Esophagus muscularis mucosa (tissue), 4 donors: Measurements from ENCODE around the gene GARIN5B. TPM values are rescaled to one million over a fixed set of nuclear protein-coding genes. Genes with fewer than 3 reads are reported as not detected.

Experiments used
- DNase-seq: peaks from one replicate; pipeline ENCODE4 v3.0.0-alpha.2; 2017; ENCODE audit errors: extremely low spot score
- H3K27ac ChIP-seq, 4 donors: fragments of 200-600 bp; sonication (generic); replicated peaks in 1 of 4; 1 replicate in 3 of 4; 2 replicates in 1 of 4; pipeline ENCODE4 v1.5.1; 2016 to 2019; ENCODE audit warnings: mild to moderate bottlenecking in 1 of 4
- H3K27me3 ChIP-seq, 4 donors: fragments of 200-600 bp; sonication (generic); one replicate each; pipeline versions ENCODE4 v1.5.1 to v1.6.0; 2016 to 2019
- H3K36me3 ChIP-seq, 4 donors: fragments of 200-600 bp; sonication (generic); one replicate each; pipeline ENCODE4 v1.5.1; 2016 to 2019
- H3K4me1 ChIP-seq, 4 donors: fragments of 200-600 bp; sonication (generic); one replicate each; pipeline ENCODE4 v1.5.1; 2016 to 2019
- H3K4me3 ChIP-seq, 4 donors: fragments of 200-600 bp; sonication (generic); 1 replicate in 2 of 4; 2 replicates in 2 of 4; pipeline ENCODE4 v1.5.1; 2016 to 2019; ENCODE audit warnings: mild to moderate bottlenecking in 4 of 4, moderate library complexity in 1 of 4
- H3K9me3 ChIP-seq, 4 donors: fragments of 200-600 bp; sonication (generic); 1 replicate in 3 of 4; 2 replicates in 1 of 4; pipeline ENCODE4 v1.5.1; 2016 to 2019
- EP300 ChIP-seq: sonication (generic); formaldehyde crosslinking; IDR thresholded peaks from one replicate; pipeline ENCODE4 v1.6.1; 2017; ENCODE audit warnings: antibody characterized with exemption
- POLR2A ChIP-seq: fragments of 450-650 bp; IDR thresholded peaks from one replicate; pipeline ENCODE4 v1.6.1; 2017; ENCODE audit warnings: antibody characterized with exemption, moderate library complexity, mild to moderate bottlenecking, low read depth
- POLR2AphosphoS5 ChIP-seq, 2 donors: sonication (generic); formaldehyde crosslinking; IDR thresholded peaks; one replicate each; pipeline ENCODE4 v1.6.1; 2017; ENCODE audit warnings: antibody characterized with exemption in 2 of 2
- whole genome bisulfite sequencing: methylation state at CpG from one replicate; pipeline ENCODE4 v1.1.5; 2018; 5-methylcytosine and 5-hydroxymethylcytosine counted together
- intact Hi-C: fragments of 100-400 bp; cut with DNase I; formaldehyde crosslinking; loops from one replicate; pipeline ENCODE4 v1.15.1; 2023
- total RNA-seq, 4 donors: library from RNA; depleted of rRNA; stranded (reverse); fragments of >200 nt; gene quantifications; one replicate each; pipeline versions ENCODE4 v1.1.0 to v1.2.1, GENCODE V29; 2016
- TF ChIP-seq, protein P1 (sequence below), 3 experiments: fragments of 200-600 bp in 2 of 3; fragments of 450-650 bp in 1 of 3; sonication (generic) in 2 of 3; IDR thresholded peaks; one replicate each; pipeline ENCODE4 v1.5.1; 2017 to 2019; ENCODE audit warnings: antibody characterized with exemption in 3 of 3, mild to moderate bottlenecking in 2 of 3, moderate library complexity in 1 of 3

Gene GARIN5B
- total RNA-seq, 4 donors from 2014 or later: not detected

DNA sequence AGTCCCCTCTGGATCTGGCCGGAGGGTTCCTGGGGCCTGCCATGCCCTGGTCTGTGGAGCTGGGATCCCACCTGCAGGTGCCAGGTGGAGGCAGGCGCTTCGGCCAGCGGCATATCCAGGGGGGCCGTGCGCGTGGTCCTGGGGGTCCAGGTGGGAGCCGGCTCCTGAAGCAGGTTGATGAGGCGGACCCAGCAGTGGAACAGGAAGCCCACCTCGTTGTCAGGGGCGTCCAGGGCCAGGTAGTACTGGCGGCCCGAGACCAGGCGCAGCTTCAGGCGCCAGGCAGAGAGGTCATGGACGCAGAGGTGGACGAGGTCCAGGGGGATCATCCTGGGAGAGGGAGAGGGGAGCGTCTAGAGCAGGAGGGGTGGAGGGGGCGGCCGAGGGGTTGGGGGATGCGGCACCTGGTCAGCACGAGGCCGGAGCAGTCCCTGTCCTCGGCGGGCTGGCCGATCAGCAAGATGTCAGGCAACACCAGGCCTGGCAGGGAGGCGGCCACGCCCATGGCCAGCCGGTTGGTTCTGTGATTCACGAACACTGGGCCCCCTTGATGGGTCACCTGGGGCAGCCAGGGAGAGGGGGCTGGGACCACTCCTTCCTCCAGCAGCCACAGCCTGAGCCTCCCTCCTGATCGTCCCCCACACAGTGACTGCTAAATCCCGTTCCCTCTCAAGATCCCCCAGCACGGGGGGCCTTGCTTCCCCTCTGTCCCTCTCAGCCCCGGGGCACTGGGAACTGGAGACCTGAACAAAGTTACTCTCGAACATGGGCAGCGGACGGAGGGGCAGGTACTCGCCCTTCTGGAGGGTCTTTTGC, 678 bp downstream of the GARIN5B start:
- no peak overlapping the region for H3K27ac ChIP-seq
- 80% methylated on average over 36 of the region's 38 CpGs for WGBS
- no peaks in the 10 kb centered on the region for H3K9me3 ChIP-seq
- no peaks in the 10 kb centered on the region for H3K36me3 ChIP-seq
- H3K4me3 ChIP-seq: no peak overlapping the region
- no peak for DNase-seq
- intact Hi-C loops: no loop called here
- peaks cover 0 to 59% (median 0%) of the 10 kb centered on the region in 4 donors for H3K27me3 ChIP-seq
- no peaks in the 10 kb centered on the region for H3K4me1 ChIP-seq
- TF ChIP-seq POLR2AphosphoS5 (IDR thresholded peaks at IDR 0.05) (no peak), POLR2A (no peak), EP300 (no peak)
- TF ChIP-seq, protein P1, sequence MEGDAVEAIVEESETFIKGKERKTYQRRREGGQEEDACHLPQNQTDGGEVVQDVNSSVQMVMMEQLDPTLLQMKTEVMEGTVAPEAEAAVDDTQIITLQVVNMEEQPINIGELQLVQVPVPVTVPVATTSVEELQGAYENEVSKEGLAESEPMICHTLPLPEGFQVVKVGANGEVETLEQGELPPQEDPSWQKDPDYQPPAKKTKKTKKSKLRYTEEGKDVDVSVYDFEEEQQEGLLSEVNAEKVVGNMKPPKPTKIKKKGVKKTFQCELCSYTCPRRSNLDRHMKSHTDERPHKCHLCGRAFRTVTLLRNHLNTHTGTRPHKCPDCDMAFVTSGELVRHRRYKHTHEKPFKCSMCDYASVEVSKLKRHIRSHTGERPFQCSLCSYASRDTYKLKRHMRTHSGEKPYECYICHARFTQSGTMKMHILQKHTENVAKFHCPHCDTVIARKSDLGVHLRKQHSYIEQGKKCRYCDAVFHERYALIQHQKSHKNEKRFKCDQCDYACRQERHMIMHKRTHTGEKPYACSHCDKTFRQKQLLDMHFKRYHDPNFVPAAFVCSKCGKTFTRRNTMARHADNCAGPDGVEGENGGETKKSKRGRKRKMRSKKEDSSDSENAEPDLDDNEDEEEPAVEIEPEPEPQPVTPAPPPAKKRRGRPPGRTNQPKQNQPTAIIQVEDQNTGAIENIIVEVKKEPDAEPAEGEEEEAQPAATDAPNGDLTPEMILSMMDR (IDR thresholded peaks at IDR 0.05): no peak

DNA sequence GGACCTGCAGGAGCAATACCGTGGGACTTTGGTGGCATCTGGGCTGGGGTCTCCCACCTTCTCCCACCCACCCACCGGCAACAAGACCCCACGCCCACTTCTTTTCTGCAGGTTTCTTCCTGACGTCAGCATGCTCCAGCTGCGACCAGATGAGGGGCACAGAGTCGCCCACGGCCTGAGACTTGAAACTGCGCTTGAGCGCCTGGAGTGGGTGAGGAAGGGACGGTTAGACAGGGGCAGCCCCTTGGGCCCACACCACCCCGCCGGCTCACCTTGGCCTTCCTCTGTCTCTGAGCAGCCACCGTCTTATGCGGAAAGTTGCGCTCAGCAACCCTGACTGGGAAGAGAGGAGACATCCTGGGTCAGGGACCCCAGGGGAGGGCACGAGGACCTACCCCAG, 2.2 kb downstream of the GARIN5B start:
- Histone ChIP-seq H3K9me3 (no peaks in the 10 kb centered on the region), H3K4me1 (no peaks in the 10 kb centered on the region), H3K4me3 (no peak overlapping the region), H3K36me3 (no peaks in the 10 kb centered on the region), H3K27ac (no peak overlapping the region), H3K27me3 (peaks cover 0 to 59% (median 0%) of the 10 kb centered on the region in 4 donors)
- intact Hi-C loops: no loop called here
- WGBS: 96% methylated on average over 15 of the region's 16 CpGs
- no peak for DNase-seq
- TF ChIP-seq, protein P1 (IDR thresholded peaks at IDR 0.05): no peak
- TF ChIP-seq POLR2A (no peak), EP300 (no peak), POLR2AphosphoS5 (IDR thresholded peaks at IDR 0.05) (no peak)

DNA sequence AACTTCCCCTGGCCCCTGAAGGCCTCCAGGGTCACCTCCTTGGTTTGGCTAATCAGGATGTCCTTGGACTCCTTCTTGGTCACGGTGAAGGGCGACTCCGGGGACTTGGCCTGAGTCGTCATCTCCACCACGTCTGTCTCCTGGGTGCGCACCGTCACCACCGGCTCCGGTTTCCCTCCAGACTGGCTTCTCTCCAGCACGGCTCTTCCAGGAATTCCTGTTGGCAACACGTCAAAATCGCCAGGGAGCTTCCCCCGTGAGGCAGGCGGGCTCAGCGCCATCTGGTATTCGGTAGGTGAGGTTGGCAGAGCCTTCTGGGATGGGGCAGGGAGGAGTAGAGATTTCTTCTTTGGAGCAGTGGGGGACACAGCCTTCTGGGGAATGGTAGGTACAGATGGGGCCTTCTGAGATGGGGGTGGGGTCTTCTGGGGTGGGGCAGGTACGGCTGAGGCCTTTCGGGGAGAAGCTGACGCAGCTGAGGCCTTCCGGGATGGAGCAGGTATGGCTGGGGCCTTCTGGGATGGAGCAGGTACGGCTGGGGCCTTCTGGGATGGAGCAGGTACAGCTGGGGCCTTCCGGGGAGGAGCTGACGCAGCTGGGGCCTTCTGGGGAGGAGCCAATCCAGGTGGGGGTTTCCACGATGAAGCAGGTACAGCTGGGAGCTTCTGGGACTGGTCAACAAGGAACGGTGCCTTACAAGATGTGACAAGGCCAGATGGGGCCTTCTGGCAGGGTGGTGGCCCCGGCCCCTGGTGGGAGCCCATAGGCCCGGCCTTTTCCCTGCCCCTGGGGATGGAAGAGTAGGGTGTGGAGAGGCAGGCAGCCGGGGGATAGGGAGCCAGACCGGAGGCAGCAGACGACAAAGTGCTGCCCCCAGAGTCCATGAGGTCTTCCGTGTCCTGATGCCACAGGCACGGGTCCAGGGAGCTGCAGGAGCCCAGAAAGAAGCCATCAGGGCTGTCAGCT, 3.8 kb downstream of the GARIN5B start:
- no peak for DNase-seq
- Histone ChIP-seq H3K27ac (no peak overlapping the region), H3K36me3 (no peaks in the 10 kb centered on the region), H3K27me3 (peaks cover 3 to 69% (median 8%) of the 10 kb centered on the region in 4 donors), H3K4me3 (no peak overlapping the region), H3K9me3 (no peaks in the 10 kb centered on the region), H3K4me1 (peaks cover 6 to 8% (median 7%) of the 10 kb centered on the region in 4 donors)
- TF ChIP-seq EP300: no peak
- no peak for TF ChIP-seq POLR2AphosphoS5 (IDR thresholded peaks at IDR 0.05)
- TF ChIP-seq, protein P1 (IDR thresholded peaks at IDR 0.05): no peak
- no peak for TF ChIP-seq POLR2A
- intact Hi-C loops: no loop called here
- WGBS: 77% methylated on average over 31 of the region's 32 CpGs

DNA sequence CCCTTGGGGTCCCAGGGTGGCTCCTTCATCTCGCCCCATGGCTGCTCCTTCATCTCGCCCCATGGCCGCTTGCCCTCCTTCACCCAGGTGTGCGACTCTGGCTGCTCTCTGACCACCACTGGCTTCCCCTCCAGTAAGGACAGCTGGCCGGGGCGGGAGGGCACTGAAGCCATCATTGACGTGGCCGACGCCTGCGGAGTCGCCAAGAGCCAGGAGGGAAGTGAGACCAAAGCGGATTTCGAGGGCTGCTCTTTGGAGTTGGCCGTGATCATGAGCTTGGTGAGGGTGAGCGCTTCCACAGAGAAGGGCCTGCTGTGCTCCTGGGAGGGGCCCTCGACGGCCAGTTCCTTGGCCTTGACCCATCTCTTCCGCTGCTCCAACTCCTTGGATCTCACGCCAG, 4.6 kb downstream of the GARIN5B start:
- Histone ChIP-seq H3K27me3 (peaks cover 8 to 76% (median 15%) of the 10 kb centered on the region in 4 donors), H3K36me3 (no peaks in the 10 kb centered on the region), H3K9me3 (no peaks in the 10 kb centered on the region), H3K4me3 (no peak overlapping the region), H3K27ac (no peak overlapping the region), H3K4me1 (peaks cover 13 to 15% (median 14%) of the 10 kb centered on the region in 4 donors)
- TF ChIP-seq POLR2AphosphoS5 (IDR thresholded peaks at IDR 0.05) (no peak), POLR2A (no peak), EP300 (no peak)
- TF ChIP-seq, protein P1 (IDR thresholded peaks at IDR 0.05): no peak
- 100% methylated on average over 2 of the region's 19 CpGs for WGBS
- no peak for DNase-seq
- intact Hi-C loops: no loop called here
